CD4-positive, alpha-beta T cell treated with Interleukin-2 at 100 ng/mL for 4 hours (primary cell): ENCODE measurements around the gene PNLIPRP1.

Source experiments
- DNase-seq: peaks from one replicate; pipeline ENCODE4 v3.0.0-alpha.2; 2020; ENCODE audit warnings: low spot score

PNLIPRP1 gene

DNA sequence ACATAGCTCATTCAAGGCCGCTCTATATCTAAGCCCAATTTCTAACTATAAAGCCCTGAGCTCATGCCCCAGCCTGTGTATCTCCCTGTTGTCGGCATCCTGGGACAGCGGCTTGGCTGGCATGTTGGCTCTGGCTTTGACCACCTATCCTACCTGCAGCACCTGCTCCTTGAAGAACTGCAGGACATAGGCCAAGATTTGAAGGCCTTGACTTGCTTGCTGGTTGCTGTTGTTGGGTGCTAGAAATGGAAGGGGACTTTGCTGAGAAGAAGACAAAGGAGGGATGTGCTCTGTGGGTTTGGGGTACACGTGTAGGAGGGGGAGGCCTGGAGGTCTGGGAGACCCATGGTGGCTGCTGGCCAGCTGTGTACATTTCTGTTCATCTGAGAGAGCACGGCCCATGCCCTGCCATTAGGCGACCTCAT lies 41.1 kb downstream of the PNLIPRP1 start:
- DNase-seq, result no peak

DNA sequence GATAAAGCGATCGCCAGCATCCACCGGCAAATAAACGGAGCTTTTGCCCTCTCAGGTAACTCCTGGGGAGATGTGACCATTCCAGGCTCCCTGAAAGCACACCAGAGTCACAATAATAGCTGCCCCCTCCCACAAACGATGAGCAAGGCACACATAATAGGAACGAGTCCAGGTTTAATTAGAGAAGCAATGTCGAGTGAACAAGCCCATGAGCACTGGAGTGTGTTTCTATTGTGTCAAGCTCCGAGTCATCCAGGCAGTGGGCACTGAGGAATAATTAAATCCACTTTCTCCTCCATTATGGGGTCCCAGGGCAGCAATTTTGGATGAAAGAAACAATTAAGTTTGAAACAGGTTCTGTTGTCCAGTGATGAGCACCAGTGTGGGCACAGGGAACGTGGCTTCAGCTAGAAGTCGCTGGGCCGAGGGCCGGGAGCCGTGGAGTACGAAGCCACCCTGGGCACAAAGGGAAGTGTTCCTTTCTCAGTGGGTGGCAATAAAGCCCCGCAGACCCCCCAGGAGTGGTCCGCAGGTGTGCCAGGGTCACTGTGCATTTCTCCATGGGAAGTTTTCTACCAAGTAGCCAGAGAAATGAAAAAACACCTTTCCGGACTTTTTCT lies 41.9 kb downstream of the PNLIPRP1 start:
- DNase-seq, result no peak

DNA sequence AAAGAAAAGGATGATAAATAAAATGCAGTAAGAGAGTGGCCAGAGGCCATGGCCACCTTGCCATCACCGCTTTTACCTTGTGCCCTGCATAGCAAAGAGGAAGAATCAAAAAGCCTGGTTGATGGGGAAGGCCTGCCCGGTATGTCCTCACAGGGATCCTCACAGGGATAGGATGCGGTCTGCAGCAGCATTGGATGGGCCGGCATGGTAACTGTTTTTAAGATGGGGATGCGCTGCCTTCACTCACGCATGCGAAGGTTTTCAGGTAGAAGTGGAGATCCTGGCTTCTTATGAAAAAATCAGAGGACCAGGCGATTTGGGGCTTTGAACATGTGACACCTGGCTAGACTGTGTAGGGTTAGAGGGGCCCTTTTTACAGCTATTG lies 42.4 kb downstream of the PNLIPRP1 start:
- DNase-seq, result no peak

GRCh38 chr10:116634126-116634975 lies 43.6 kb downstream of the PNLIPRP1 start:
- no peak for DNase-seq

DNA sequence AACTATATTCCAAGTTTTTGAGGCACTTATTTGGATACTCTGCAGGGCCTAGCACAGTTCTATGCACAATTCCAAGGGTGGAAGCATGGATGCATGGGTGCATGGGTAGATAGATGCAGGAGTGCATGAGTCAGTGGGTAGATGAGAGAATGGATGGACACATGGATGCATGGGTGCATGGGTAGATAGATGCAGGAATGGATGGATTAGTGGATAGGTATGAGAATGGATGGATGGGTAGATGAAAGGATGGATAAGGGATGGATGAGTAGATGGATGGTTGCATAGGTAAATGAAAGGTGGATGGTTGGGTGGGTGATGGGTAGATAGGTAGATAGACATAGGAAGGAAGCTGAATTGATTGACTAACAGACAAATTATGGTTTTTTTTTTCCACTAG lies 45.6 kb downstream of the PNLIPRP1 start:
- DNase-seq, result no peak

GRCh38 chr10:116636976-116637375 lies 46.2 kb downstream of the PNLIPRP1 start:
- no peak for DNase-seq

GRCh38 chr10:116637830-116638229 lies 47.1 kb downstream of the PNLIPRP1 start:
- DNase-seq, result no peak

DNA sequence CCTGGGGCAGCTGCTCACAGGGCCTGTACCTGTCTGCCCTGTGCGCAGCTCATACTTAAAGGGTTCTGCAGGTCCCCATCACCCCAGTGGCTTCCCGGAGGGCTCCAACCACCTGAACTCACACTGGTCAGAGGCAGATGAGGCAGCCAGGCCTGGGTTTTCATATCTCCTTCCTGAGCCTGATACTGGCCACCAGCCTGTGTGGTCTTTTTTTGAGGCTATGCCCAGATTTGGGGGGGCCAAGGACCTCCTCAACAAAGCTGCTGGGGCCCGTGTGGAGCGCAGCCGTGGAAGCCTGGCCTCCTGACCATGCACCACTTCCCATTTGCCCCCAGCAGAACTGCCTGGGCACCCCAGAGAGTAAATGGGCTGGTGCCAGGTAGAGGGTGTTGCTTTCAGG lies 55.7 kb downstream of the PNLIPRP1 start:
- no peak for DNase-seq

- DNase-seq, result no peak
Measured at GRCh38 chr10:116648903-116649302, 58.1 kb downstream of the PNLIPRP1 start.

DNA sequence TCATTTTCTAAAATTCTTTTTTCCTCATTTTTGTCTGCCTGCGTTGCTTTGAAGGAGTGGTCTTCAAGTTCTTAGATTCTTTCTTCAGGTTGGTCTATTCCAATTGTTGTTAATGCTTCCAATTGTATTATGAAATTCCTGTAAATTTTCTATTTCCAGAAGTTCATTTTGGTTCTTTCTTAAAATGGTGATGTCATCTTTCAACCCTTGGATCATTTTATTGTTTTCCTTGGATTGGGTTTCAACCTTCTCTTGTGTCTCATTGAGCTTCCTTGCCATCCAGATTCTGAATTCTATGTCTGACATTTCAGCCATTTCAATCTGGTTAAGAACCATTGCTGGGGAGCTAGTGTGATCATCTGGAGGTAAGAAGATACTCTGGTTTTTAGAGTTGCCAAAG lies 63.1 kb downstream of the PNLIPRP1 start:
- no peak for DNase-seq

DNA sequence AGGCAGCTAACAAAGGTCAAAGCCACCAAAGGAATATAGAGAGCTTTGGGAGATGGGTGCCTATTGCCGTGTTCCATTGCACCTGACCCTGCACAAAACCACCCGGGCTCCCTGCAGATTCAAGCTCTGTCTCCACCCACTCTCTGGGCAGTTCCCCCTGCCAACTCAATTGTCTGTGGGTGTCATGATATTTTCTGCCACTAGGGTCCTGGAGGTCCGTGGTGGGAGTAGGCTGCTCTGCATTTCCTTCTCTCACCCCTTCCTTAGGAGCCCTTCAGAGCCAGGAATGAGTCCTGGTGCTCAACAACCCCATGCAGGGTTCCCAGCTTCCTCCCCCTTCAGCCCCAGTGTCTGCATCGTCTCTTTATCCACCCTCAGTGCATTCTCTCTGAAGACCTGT lies 64.1 kb downstream of the PNLIPRP1 start:
- DNase-seq, result no peak

DNA sequence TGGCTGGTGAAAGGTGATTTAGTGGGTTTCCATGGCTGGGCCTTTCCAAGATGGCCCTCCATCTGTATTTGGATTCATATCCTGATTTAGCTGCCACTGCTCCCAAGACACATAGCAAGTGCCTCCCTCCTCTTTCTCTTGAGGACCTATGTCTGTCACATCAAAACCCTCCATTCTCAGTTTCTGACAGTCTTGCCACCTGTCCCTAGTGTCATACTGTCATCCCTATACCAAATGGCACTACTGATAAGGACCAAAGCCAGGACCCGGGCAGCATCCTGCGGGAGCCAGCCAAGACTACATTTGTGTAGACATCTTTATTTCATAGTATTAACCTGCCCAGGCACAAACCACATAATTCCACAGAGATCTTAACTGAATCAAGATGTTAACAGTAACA lies 64.8 kb downstream of the PNLIPRP1 start:
- no peak for DNase-seq

DNA sequence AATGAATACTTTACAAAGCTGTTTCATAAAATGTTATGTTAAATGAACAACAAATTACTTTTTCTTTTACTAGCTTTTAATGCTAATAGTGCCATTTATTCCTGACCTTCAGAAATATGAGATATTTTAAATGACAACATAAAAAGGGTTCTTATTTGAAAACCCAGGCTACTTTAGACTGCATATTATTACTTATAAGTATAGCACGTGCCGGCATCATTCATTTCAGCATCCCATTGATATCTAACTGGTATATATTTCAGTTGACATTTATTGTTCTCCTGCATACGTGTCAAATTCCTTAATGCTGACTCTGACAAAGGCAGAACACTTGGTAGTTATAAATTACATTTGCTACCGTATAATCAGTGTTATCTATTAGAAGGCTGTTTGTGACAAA lies 65.3 kb downstream of the PNLIPRP1 start:
- no peak for DNase-seq

GRCh38 chr10:116657863-116658551 lies 67.2 kb downstream of the PNLIPRP1 start:
- DNase-seq, result no peak
